HG03469 (cell line): ENCODE measurements around the gene RHOC.

Experiments
- ATAC-seq: cut with Tn5 transposase; IDR thresholded peaks from one replicate; pipeline ENCODE4 v1.9.1; 2021; ENCODE audit warnings: mild to moderate bottlenecking, moderate library complexity, moderate number of reproducible peaks; ENCODE audit not compliant: unreplicated experiment

RHOC gene

GRCh38 chr1:112686835-112687234, 20.1 kb downstream of the RHOC start:
- no peak for ATAC-seq

- ATAC-seq = no peak
Measured at GRCh38 chr1:112686417-112686816, 20.5 kb downstream of the RHOC start.

DNA sequence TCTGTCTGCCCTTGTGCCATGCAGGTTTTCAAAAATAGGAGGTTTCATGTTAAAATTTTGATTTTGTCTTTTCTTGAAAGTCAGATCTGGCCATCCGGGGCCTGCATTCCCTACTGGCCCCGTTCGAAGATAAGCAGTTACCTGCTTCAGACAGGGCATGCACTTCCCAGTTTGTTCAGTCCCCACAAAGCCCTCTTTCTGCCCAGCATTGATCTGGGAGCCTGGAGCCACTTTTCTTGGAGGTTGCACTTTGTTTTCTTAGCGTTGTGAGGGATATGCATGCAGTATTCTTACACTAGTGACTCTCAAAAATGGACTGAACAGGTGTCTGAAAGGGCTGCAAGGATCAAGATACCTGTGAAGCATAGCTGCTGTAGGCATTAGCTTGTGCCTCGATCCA, 21.0 kb downstream of the RHOC start:
- no peak for ATAC-seq

GRCh38 chr1:112678605-112679004, 28.3 kb downstream of the RHOC start:
- no peak for ATAC-seq

GRCh38 chr1:112677501-112677900, 29.4 kb downstream of the RHOC start:
- ATAC-seq = no peak

- no peak for ATAC-seq
Measured at GRCh38 chr1:112676543-112676942, 30.4 kb downstream of the RHOC start.

DNA sequence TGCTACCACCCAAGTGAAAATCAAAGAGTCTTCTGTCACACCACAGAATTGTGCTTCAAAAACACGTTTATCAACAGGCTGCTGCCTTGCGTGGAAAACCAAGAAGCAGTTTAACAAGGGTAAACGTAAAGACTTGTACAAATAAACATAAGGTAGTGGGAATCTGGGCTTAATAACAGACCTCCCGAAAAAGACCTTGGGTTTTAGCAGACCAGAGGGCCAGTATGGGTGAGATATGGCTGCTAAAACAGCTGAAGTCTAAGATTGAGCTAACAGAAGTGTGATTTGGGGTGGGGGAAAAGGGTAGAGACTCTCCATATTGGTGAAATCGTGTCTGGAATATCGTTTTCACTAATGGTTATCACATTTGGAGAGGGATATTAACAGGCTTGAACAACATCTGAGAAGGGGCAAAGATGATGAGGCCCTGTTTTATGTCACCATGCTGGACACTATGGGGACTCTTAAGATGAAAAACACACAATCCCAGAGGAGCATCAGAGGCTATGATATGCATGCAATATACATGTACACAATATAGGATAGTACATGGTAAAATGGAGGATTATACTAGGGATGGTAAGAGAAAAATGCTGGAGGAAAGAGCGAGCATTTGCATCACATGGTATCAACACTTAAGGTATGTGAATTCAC, 31.1 kb downstream of the RHOC start:
- ATAC-seq = no peak

DNA sequence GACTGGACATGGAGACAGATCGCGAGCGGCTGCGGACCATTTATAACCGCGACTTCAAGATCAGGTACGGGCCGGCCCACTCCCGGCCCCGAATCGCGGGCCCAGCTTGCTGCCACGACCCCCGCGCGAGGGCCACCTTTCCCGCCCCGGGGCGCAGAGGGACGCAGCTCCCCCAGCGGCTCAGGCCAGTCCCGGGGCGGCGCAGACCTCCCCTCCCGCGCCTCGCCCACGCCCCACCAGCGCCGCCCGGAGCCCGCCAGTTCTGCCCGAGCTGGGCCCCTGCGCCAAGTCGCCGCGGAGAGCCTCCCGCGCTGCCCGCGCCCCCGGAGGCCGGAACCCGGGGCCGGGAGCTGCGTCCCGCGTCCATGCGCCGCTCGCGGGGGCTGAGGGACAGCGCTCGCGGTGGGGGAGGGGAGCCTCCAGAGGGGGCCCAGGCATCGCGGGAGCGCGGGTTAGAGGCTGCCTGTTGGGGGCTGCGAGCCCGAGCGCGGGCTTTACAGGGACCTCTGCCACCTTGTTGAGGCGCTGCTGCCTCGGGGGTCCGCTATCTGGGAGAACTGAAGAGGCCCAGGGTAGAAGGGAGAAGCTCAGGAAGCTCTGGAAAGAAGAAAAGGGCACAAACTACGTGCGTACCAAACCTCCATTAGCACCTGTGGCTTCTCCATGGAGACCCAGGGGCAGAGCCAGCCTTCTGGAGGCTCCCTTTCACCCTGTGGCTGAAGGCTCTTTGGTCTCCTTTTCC, 31.8 kb downstream of the RHOC start:
- no peak for ATAC-seq

DNA sequence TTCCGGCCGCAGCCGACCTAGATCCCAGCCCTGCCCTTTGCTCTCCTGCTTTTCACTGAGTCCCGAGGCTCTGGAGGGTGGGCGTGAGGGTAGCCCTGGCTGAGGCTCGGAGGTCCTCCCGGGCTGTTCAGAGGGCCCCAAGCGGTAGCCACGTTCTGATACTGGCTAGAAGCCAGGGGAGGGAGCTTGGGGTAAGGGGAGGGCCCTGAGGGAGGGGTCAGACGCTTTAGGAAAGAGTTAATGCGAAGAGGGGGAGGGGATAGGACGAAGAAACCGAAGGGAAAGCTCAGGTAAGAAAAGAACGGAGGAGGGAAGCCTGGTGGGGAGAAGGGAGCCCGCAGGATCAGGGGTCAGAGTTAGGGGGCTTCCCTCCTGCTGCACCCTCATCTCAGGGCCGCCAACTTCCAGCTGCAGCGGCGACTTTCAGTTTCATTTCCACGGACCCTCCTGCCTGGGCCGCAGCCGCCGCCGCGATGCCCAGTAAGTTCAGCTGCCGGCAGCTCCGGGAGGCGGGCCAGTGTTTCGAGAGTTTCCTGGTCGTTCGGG, 32.4 kb downstream of the RHOC start, which contains the start of gene MOV10:
Gene MOV10, plus strand, starts transcription at position 220 of the 546 bp plus-strand sequence. Its CDS starts 254 bp downstream, at position 474.
- ATAC-seq = no peak

- ATAC-seq = no peak
Measured at GRCh38 chr1:112673592-112674439, 33.1 kb downstream of the RHOC start.

GRCh38 chr1:112672842-112673241, 34.1 kb downstream of the RHOC start:
- ATAC-seq = no peak

- no peak for ATAC-seq
Measured at GRCh38 chr1:112672009-112672408, 34.9 kb downstream of the RHOC start.

DNA sequence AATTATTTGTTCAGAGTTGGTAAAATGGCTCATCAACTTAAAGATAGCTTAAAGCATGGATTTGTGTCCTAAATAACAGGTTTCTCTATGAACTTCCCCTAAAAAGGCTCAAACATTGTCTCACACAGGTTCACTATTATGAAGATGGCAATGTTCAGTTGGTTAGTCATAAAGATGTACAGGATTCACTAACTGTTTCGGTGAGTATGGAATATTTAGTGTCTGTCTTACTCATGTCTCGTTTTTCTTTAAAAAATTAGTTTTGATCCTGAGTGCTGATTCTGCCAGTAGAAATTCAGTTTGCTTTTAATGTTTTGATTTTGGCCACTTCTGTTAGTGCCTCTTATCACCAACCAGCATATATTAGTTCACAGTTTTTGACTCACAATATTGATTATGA, 40.0 kb downstream of the RHOC start:
- ATAC-seq = no peak

DNA sequence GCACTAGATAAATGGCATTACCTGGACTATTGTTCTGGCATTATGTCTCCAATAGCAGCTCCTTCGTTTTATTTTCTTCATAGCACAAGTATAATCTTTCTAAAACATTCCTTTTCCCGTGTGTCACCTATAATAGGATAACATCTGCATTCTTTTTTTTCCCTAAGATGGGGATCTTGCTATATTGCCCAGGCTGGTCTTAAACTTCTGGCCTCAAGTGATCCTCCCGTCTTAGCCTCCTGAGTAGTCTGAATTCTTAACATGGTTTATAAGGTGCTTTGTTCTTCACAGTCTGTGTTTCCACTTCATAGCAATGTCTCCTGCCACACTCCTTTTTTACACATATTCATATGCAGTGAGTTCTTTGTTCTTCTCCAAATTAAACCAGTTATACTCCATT, 41.1 kb downstream of the RHOC start:
- no peak for ATAC-seq

- no peak for ATAC-seq
Measured at GRCh38 chr1:112651205-112651604, 55.7 kb downstream of the RHOC start.
